SU-DHL-6 (cell line): ENCODE measurements around the gene SH3GL2.

Experiments used
- CTCF ChIP-seq: fragments of 200-600 bp; sonication (generic); IDR thresholded peaks from one replicate; pipeline ENCODE4 v1.5.1; 2017; ENCODE audit warnings: antibody characterized with exemption, mild to moderate bottlenecking, low read length, moderate library complexity; ENCODE audit not compliant: insufficient read depth, poor library complexity, severe bottlenecking
- EZH2phosphoT487 ChIP-seq: fragments of 200-600 bp; sonication (generic), shearing (Covaris generic); conservative IDR thresholded peaks from 2 replicates; pipeline ENCODE4 v1.6.1; 2018; ENCODE audit warnings: mild to moderate bottlenecking, antibody characterized with exemption, low read length, moderate library complexity, mixed read lengths

- TF ChIP-seq CTCF (no peak), EZH2phosphoT487 (no peak)
Observed at GRCh38 chr9:17764306-17764705, 185.4 kb downstream of the SH3GL2 start.
